Loucy (cell line): Measurements from ENCODE around the gene HEXIM2.

Source experiments
- H2AFZ ChIP-seq: fragments of 200-600 bp; sonication (generic); 2 replicates; pipeline ENCODE4 v1.6.0; 2016; ENCODE audit warnings: antibody characterized with exemption, mild to moderate bottlenecking, low read length, moderate library complexity
- H3F3A ChIP-seq: fragments of 200-600 bp; 2 replicates; pipeline ENCODE4 v1.6.0; 2016; ENCODE audit warnings: antibody characterized with exemption, low read depth, mild to moderate bottlenecking
- H3K27me3 ChIP-seq: fragments of 200-600 bp; sonication (generic); 2 replicates; pipeline ENCODE4 v1.6.1; 2014; ENCODE audit warnings: low read length, mild to moderate bottlenecking; ENCODE audit not compliant: insufficient read depth, poor library complexity, severe bottlenecking
- H3K36me3 ChIP-seq: fragments of 200-600 bp; sonication (generic); 2 replicates; pipeline ENCODE4 v1.6.1; 2016; ENCODE audit warnings: low read length; ENCODE audit not compliant: insufficient read depth
- H3K4me1 ChIP-seq: fragments of 200-600 bp; sonication (generic); 2 replicates; pipeline ENCODE4 v1.5.1; 2014; ENCODE audit warnings: low read length, mild to moderate bottlenecking; ENCODE audit not compliant: insufficient read depth, poor library complexity, severe bottlenecking
- H3K4me2 ChIP-seq: fragments of 200-600 bp; sonication (generic); 2 replicates; pipeline ENCODE4 v1.6.0; 2014; ENCODE audit warnings: antibody characterized with exemption, low read length, low read depth, mild to moderate bottlenecking; ENCODE audit not compliant: poor library complexity, severe bottlenecking
- H3K4me3 ChIP-seq: fragments of 200-600 bp; sonication (generic); 2 replicates; pipeline ENCODE4 v1.5.1; 2014; ENCODE audit warnings: low read length, mild to moderate bottlenecking, mixed read lengths; ENCODE audit not compliant: poor library complexity, severe bottlenecking
- H3K79me2 ChIP-seq: fragments of 200-600 bp; sonication (generic); 2 replicates; pipeline ENCODE4 v1.6.1; 2014; ENCODE audit warnings: low read length; ENCODE audit not compliant: insufficient read depth
- H3K9ac ChIP-seq: fragments of 200-600 bp; sonication (generic); 2 replicates; pipeline ENCODE4 v1.6.0; 2014; ENCODE audit warnings: mild to moderate bottlenecking, low read depth, low read length, moderate library complexity; ENCODE audit not compliant: poor library complexity, severe bottlenecking
- H3K9me2 ChIP-seq: fragments of 200-600 bp; sonication (generic); replicated peaks from 2 replicates; pipeline ENCODE4 v1.6.1; 2016; ENCODE audit warnings: low read depth, low read length, mixed read lengths
- H3K9me3 ChIP-seq: fragments of 200-600 bp; sonication (generic); 2 replicates; pipeline ENCODE4 v1.6.1; 2014; ENCODE audit warnings: mild to moderate bottlenecking, antibody characterized with exemption, low read length, low read depth; ENCODE audit not compliant: insufficient read depth
- H4K20me1 ChIP-seq: fragments of 200-600 bp; sonication (generic); 2 replicates; pipeline ENCODE4 v1.6.0; 2014; ENCODE audit warnings: antibody characterized with exemption, low read length, mild to moderate bottlenecking; ENCODE audit not compliant: insufficient read depth, poor library complexity, severe bottlenecking
- CTCF ChIP-seq: fragments of 200-600 bp; sonication (generic); conservative IDR thresholded peaks from 2 replicates; pipeline ENCODE4 v1.5.1; 2014; ENCODE audit warnings: mild to moderate bottlenecking, antibody characterized with exemption, low read length
- EZH2phosphoT487 ChIP-seq: fragments of 200-600 bp; IDR thresholded peaks from 2 replicates; pipeline ENCODE4 v1.6.1; 2018; ENCODE audit warnings: antibody characterized with exemption, mild to moderate bottlenecking, moderate library complexity, borderline replicate concordance

The HEXIM2 gene

GRCh38 chr17:45128331-45128730 is 33.3 kb upstream of the HEXIM2 start:
- Histone ChIP-seq H3F3A (no peaks in the 10 kb centered on the region), H3K9me2 (no peaks in the 10 kb centered on the region), H3K4me1 (peaks cover 21% of the 10 kb centered on the region), H3K27me3 (no peaks in the 10 kb centered on the region), H3K36me3 (no peaks in the 10 kb centered on the region), H3K9ac (no peak overlapping the region), H3K4me3 (no peak overlapping the region), H3K9me3 (no peaks in the 10 kb centered on the region), H3K79me2 (no peaks in the 10 kb centered on the region), H3K4me2 (no peak overlapping the region), H2AFZ (no peak overlapping the region), H4K20me1 (no peaks in the 10 kb centered on the region)
- TF ChIP-seq EZH2phosphoT487 (no peak), CTCF (no peak)

- Histone ChIP-seq H3K9ac (no peak overlapping the region), H3K27me3 (no peaks in the 10 kb centered on the region), H3K79me2 (no peaks in the 10 kb centered on the region), H2AFZ (no peak overlapping the region), H4K20me1 (no peaks in the 10 kb centered on the region), H3K4me2 (no peak overlapping the region), H3F3A (no peaks in the 10 kb centered on the region), H3K9me3 (no peaks in the 10 kb centered on the region), H3K36me3 (no peaks in the 10 kb centered on the region), H3K4me3 (no peak overlapping the region), H3K9me2 (no peaks in the 10 kb centered on the region), H3K4me1 (peaks cover 15% of the 10 kb centered on the region)
- no peak for TF ChIP-seq EZH2phosphoT487
- TF ChIP-seq CTCF = no peak
Measured at GRCh38 chr17:45128989-45129388, 32.7 kb upstream of the HEXIM2 start.

GRCh38 chr17:45129426-45129939 is 32.2 kb upstream of the HEXIM2 start:
- H2AFZ ChIP-seq = no peak overlapping the region
- H3K79me2 ChIP-seq = no peaks in the 10 kb centered on the region
- H4K20me1 ChIP-seq = no peaks in the 10 kb centered on the region
- no peak overlapping the region for H3K4me3 ChIP-seq
- no peak overlapping the region for H3K4me2 ChIP-seq
- no peaks in the 10 kb centered on the region for H3K36me3 ChIP-seq
- H3K9ac ChIP-seq = no peak overlapping the region
- H3K4me1 ChIP-seq = peaks cover 12% of the 10 kb centered on the region
- H3K9me3 ChIP-seq = no peaks in the 10 kb centered on the region
- TF ChIP-seq CTCF (no peak), EZH2phosphoT487 (no peak)
- H3K9me2 ChIP-seq = no peaks in the 10 kb centered on the region
- H3K27me3 ChIP-seq = no peaks in the 10 kb centered on the region
- no peaks in the 10 kb centered on the region for H3F3A ChIP-seq
